Ishikawa (cell line): ENCODE measurements around the gene WEE2.

Experiments
- EP300 ChIP-seq: IDR thresholded peaks from 2 replicates; pipeline ENCODE4 v1.6.1; 2012; ENCODE audit warnings: borderline replicate concordance
- MAX ChIP-seq: IDR thresholded peaks from 2 replicates; pipeline ENCODE4 v1.6.1; 2012
- NFIC ChIP-seq: IDR thresholded peaks from 2 replicates; pipeline ENCODE4 v1.6.1; 2012
- RAD21 ChIP-seq: IDR thresholded peaks from 2 replicates; pipeline ENCODE4 v1.6.1; 2012; ENCODE audit warnings: low read depth
- TAF1 ChIP-seq: IDR thresholded peaks from 2 replicates; pipeline ENCODE4 v1.6.1; 2012; ENCODE audit warnings: low read depth, mild to moderate bottlenecking
- YY1 ChIP-seq: IDR thresholded peaks from 2 replicates; pipeline ENCODE4 v1.6.1; 2012; ENCODE audit warnings: low read depth

- TF ChIP-seq MAX (no peak), TAF1 (no peak), YY1 (no peak), EP300 (no peak), RAD21 (no peak), NFIC (no peak)
Measured at GRCh38 chr7:141704741-141705140, 3.4 kb upstream of the WEE2 start.
